HepG2 (cell line): Measurements from ENCODE around the gene FITM1. TPM values are rescaled to one million over a fixed set of nuclear protein-coding genes. Genes with fewer than 3 reads are reported as not detected.
A peak's percentile ranks its signal among the peaks of the same experiment; 100 is the strongest.

Experiments
- ADNP ChIP-seq: sonication (generic); formaldehyde crosslinking; IDR thresholded peaks from 2 replicates; pipeline ENCODE4 v1.4.0; 2020; ENCODE audit warnings: missing genetic modification reagents
- AGO1 ChIP-seq: fragments of 200-400 bp; formaldehyde crosslinking; IDR thresholded peaks from 2 replicates; pipeline ENCODE4 v1.6.1; 2017; ENCODE audit warnings: mild to moderate bottlenecking, low read depth, low read length, moderate library complexity; ENCODE audit not compliant: poor library complexity, severe bottlenecking
- CAMTA2 ChIP-seq: sonication (generic); formaldehyde crosslinking; IDR thresholded peaks from 2 replicates; pipeline ENCODE4 v1.4.0; 2020; ENCODE audit warnings: mild to moderate bottlenecking, missing genetic modification reagents, borderline replicate concordance
- FOXA1 ChIP-seq, 2 experiments: fragments of 450-650 bp in 1 of 2; sonication (generic) in 1 of 2; formaldehyde crosslinking in 1 of 2; IDR thresholded peaks; 2 replicates each; pipeline versions ENCODE4 v1.4.0 to v1.6.1; 2016 to 2020; ENCODE audit warnings: missing genetic modification reagents in 1 of 2
- KDM1A ChIP-seq: IDR thresholded peaks from 2 replicates; pipeline ENCODE4 v1.6.1; 2016; ENCODE audit warnings: missing compliant biosample characterization
- LCORL ChIP-seq, 2 experiments: fragments of 450-650 bp in 1 of 2; sonication (generic) in 1 of 2; formaldehyde crosslinking in 1 of 2; IDR thresholded peaks; 2 replicates each; pipeline versions ENCODE4 v1.5.0 to v1.6.1; 2017 to 2020; ENCODE audit warnings: antibody characterized with exemption in 1 of 2, missing genetic modification reagents in 1 of 2
- MED13 ChIP-seq: sonication (generic); formaldehyde crosslinking; IDR thresholded peaks from 2 replicates; pipeline ENCODE4 v1.5.0; 2020; ENCODE audit warnings: missing genetic modification reagents
- POLR2AphosphoS5 ChIP-seq: IDR thresholded peaks from 2 replicates; pipeline ENCODE4 v1.6.1; 2012; ENCODE audit warnings: low read depth, low read length
- RBM22 ChIP-seq: fragments of 200-400 bp; formaldehyde crosslinking; optimal IDR thresholded peaks from 2 replicates; pipeline ENCODE3; 2017; ENCODE audit warnings: mild to moderate bottlenecking, low read length, moderate library complexity
- RXRA ChIP-seq: sonication (generic); formaldehyde crosslinking; IDR thresholded peaks from 2 replicates; pipeline ENCODE4 v1.5.1; 2020; ENCODE audit warnings: missing genetic modification reagents
- SRF ChIP-seq: IDR thresholded peaks from 2 replicates; pipeline ENCODE4 v1.6.1; 2011; ENCODE audit warnings: mild to moderate bottlenecking, low read depth, low read length, moderate library complexity
- ZFP41 ChIP-seq: sonication (generic); formaldehyde crosslinking; IDR thresholded peaks from 2 replicates; pipeline ENCODE4 v1.4.0; 2020; ENCODE audit warnings: mild to moderate bottlenecking, missing genetic modification reagents, borderline replicate concordance
- ZNF143 ChIP-seq: sonication (generic); formaldehyde crosslinking; IDR thresholded peaks from 2 replicates; pipeline ENCODE4 v1.4.0; 2020; ENCODE audit warnings: missing genetic modification reagents
- ZNF546 ChIP-seq: sonication (generic); formaldehyde crosslinking; conservative IDR thresholded peaks from 2 replicates; pipeline ENCODE4 v1.8.1; 2023; ENCODE audit warnings: mild to moderate bottlenecking, missing genetic modification reagents
- ZNF720 ChIP-seq: sonication (generic); formaldehyde crosslinking; IDR thresholded peaks from 2 replicates; pipeline ENCODE4 v1.4.0; 2020; ENCODE audit warnings: missing genetic modification reagents
- polyA plus RNA-seq, 8 experiments: library from polyadenylated mRNA; depleted of rRNA in 3 of 8; stranded (reverse) in 7 of 8; unstranded in 1 of 8; fragments of >200 nt; fragmentation: Illumina TruSeq in 4 of 8; extraction: Trizol in 4 of 8; gene quantifications; 2 replicates each; pipeline versions ENCODE4 v1.2.1 to v1.2.3, GENCODE V29; 2011 to 2016; ENCODE audit warnings: low read depth in 4 of 8, missing spikeins in 1 of 8, mixed read lengths in 1 of 8; ENCODE audit not compliant: insufficient read depth in 1 of 8
- total RNA-seq, 5 experiments: library from RNA; depleted of rRNA; stranded (reverse); fragments of >200 nt; fragmentation: Illumina TruSeq; extraction: Trizol; gene quantifications; 2 replicates each; pipeline ENCODE4 v1.2.3, GENCODE V29; 2016; ENCODE audit warnings: low read depth in 1 of 5
- TF ChIP-seq, protein P1 (sequence below): IDR thresholded peaks from 2 replicates; pipeline ENCODE4 v1.6.1; 2012; ENCODE audit warnings: inconsistent platforms
- TF ChIP-seq, protein P2 (sequence below): sonication (generic); formaldehyde crosslinking; IDR thresholded peaks from 2 replicates; pipeline ENCODE4 v1.8.1; 2023; ENCODE audit warnings: mild to moderate bottlenecking, missing genetic modification reagents, borderline replicate concordance
- TF ChIP-seq, protein P3 (sequence below): sonication (generic); formaldehyde crosslinking; IDR thresholded peaks from 2 replicates; pipeline ENCODE4 v1.5.0; 2020; ENCODE audit warnings: missing genetic modification reagents, mild to moderate bottlenecking, borderline replicate concordance
- TF ChIP-seq, protein P4 (sequence below): sonication (generic); formaldehyde crosslinking; IDR thresholded peaks from 2 replicates; pipeline ENCODE4 v1.4.0; 2020; ENCODE audit warnings: missing genetic modification reagents, borderline replicate concordance
- TF ChIP-seq, protein P5 (sequence below): sonication (generic); formaldehyde crosslinking; IDR thresholded peaks from 2 replicates; pipeline ENCODE4 v1.4.0; 2020; ENCODE audit warnings: mild to moderate bottlenecking, missing genetic modification reagents

FITM1 gene
- total and polyA plus RNA-seq, 2 of the 13 experiments (the other 11 are each of a cell fraction or from before 2014, with no cell fraction given), result 2.7 to 5.8 TPM

DNA sequence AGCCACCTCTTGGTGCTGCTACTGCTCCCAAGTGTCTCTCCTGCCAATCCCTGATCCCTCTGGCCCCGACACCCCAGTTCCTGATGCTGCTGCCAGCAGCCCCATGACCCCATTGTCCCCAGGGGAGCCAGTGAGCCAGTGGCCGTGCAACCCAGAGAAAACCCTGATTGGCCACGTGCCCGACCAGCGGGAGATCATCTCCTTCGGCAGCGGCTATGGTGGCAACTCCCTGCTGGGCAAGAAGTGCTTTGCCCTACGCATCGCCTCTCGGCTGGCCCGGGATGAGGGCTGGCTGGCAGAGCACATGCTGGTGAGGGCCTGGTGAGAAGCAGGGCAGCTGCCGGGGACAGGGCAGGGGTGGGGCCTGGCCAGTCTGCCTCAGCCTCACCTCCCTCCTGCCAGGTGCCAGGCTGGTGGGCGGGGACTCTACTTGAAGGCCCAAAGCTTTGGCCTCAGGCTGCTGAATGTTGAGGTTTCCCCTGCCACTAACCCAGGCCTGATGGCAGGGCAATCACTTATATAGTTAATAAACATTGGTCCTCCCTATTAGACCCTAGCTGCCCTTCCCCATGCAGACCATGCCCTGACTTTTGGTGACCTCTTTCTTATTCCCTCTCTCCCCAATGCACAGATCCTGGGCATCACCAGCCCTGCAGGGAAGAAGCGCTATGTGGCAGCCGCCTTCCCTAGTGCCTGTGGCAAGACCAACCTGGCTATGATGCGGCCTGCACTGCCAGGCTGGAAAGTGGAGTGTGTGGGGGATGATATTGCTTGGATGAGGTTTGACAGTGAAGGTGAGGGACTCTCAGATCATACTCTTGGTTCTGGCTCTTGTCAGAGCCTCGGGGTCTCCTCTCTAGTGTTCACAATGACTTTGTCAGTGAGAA is 31.3 kb upstream of the FITM1 start (continued):
- TF ChIP-seq FOXA1 (IDR thresholded peaks at IDR 0.05) (no peak), FOXA1 (CRISPR knock-in tag; IDR thresholded peaks at IDR 0.05) (no peak), ZNF720 (no peak), AGO1 (peak; percentile 37), KDM1A (CRISPR knock-in tag) (no peak), SRF (no peak), RBM22 (peak; percentile 93), ZNF143 (CRISPR knock-in tag) (no peak), RXRA (CRISPR knock-in tag) (peak; percentile 15; the same call in 1 of the 2 replicates), ZNF546 (CRISPR knock-in tag) (no peak), POLR2AphosphoS5 (peak; percentile 44), MED13 (CRISPR knock-in tag) (no peak), ZFP41 (no peak), LCORL (IDR thresholded peaks at IDR 0.05) (no peak), LCORL (CRISPR knock-in tag; IDR thresholded peaks at IDR 0.05) (no peak), ADNP (CRISPR knock-in tag) (no peak), CAMTA2 (CRISPR knock-in tag) (0 out of 2 replicates have a peak, but pooled peaks have one; percentile 71)
- TF ChIP-seq, protein P1, sequence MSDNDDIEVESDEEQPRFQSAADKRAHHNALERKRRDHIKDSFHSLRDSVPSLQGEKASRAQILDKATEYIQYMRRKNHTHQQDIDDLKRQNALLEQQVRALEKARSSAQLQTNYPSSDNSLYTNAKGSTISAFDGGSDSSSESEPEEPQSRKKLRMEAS, result no peak
- TF ChIP-seq, protein P2, sequence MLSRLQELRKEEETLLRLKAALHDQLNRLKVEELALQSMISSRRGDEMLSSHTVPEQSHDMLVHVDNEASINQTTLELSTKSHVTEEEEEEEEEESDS (CRISPR knock-in tag), result 0 out of 2 replicates have a peak, but pooled peaks have one; percentile 40
- TF ChIP-seq, protein P3, sequence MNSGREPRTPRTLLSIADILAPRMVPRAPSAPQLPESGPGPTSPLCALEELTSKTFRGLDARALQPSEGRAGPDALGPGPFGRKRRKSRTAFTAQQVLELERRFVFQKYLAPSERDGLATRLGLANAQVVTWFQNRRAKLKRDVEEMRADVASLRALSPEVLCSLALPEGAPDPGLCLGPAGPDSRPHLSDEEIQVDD (CRISPR knock-in tag), result 0 out of 2 replicates have a peak, but pooled peaks have one; percentile 39
- TF ChIP-seq, protein P4, sequence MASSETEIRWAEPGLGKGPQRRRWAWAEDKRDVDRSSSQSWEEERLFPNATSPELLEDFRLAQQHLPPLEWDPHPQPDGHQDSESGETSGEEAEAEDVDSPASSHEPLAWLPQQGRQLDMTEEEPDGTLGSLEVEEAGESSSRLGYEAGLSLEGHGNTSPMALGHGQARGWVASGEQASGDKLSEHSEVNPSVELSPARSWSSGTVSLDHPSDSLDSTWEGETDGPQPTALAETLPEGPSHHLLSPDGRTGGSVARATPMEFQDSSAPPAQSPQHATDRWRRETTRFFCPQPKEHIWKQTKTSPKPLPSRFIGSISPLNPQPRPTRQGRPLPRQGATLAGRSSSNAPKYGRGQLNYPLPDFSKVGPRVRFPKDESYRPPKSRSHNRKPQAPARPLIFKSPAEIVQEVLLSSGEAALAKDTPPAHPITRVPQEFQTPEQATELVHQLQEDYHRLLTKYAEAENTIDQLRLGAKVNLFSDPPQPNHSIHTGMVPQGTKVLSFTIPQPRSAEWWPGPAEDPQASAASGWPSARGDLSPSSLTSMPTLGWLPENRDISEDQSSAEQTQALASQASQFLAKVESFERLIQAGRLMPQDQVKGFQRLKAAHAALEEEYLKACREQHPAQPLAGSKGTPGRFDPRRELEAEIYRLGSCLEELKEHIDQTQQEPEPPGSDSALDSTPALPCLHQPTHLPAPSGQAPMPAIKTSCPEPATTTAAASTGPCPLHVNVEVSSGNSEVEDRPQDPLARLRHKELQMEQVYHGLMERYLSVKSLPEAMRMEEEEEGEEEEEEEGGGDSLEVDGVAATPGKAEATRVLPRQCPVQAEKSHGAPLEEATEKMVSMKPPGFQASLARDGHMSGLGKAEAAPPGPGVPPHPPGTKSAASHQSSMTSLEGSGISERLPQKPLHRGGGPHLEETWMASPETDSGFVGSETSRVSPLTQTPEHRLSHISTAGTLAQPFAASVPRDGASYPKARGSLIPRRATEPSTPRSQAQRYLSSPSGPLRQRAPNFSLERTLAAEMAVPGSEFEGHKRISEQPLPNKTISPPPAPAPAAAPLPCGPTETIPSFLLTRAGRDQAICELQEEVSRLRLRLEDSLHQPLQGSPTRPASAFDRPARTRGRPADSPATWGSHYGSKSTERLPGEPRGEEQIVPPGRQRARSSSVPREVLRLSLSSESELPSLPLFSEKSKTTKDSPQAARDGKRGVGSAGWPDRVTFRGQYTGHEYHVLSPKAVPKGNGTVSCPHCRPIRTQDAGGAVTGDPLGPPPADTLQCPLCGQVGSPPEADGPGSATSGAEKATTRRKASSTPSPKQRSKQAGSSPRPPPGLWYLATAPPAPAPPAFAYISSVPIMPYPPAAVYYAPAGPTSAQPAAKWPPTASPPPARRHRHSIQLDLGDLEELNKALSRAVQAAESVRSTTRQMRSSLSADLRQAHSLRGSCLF, result no peak
- TF ChIP-seq, protein P5, sequence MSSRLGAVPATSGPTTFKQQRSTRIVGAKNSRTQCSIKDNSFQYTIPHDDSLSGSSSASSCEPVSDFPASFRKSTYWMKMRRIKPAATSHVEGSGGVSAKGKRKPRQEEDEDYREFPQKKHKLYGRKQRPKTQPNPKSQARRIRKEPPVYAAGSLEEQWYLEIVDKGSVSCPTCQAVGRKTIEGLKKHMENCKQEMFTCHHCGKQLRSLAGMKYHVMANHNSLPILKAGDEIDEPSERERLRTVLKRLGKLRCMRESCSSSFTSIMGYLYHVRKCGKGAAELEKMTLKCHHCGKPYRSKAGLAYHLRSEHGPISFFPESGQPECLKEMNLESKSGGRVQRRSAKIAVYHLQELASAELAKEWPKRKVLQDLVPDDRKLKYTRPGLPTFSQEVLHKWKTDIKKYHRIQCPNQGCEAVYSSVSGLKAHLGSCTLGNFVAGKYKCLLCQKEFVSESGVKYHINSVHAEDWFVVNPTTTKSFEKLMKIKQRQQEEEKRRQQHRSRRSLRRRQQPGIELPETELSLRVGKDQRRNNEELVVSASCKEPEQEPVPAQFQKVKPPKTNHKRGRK (CRISPR knock-in tag), result no peak
